H1 (cell line): Measurements from ENCODE around the gene CASD1. TPM values are rescaled to one million over a fixed set of nuclear protein-coding genes. Genes with fewer than 3 reads are reported as not detected.

Experiments used
- CTCF ChIA-PET: fragments of 300-600 bp; sonication (Branson Sonifier 250); formaldehyde crosslinking; loops from one replicate; lab custom pipeline; 2021; ENCODE audit not compliant: partially characterized antibody; lab: Charles Lee
- POLR2A ChIA-PET: fragments of 300-600 bp; sonication (Branson Sonifier 250); formaldehyde crosslinking; loops from one replicate; lab custom pipeline; 2021; ENCODE audit warnings: inconsistent platforms; ENCODE audit not compliant: partially characterized antibody; lab: Charles Lee
- DNase-seq, 2 experiments: peaks; one replicate each; pipeline versions ENCODE4 v3.0.0 to v3.0.0-alpha.2; 2010 to 2022; ENCODE audit warnings: low spot score in 2 of 2, low read depth in 1 of 2, mixed read lengths in 1 of 2
- FAIRE-seq: peaks from 2 replicates; lab custom pipeline; 2011; peaks lifted over from hg19 to GRCh38; lab: Jason Lieb, UNC
- H2AFZ ChIP-seq: 2 replicates; pipeline ENCODE4 v1.8.1; 2012; ENCODE audit warnings: low read length, inconsistent platforms
- H2AK5ac ChIP-seq: 2 replicates; pipeline ENCODE4 v1.6.1; 2013; ENCODE audit warnings: low read depth, low read length
- H2BK120ac ChIP-seq: replicated peaks from 2 replicates; pipeline ENCODE3; 2013; ENCODE audit warnings: low read depth, low read length, inconsistent platforms
- H2BK12ac ChIP-seq: 2 replicates; pipeline ENCODE4 v1.6.1; 2013; ENCODE audit warnings: low read depth, low read length
- H2BK15ac ChIP-seq: 2 replicates; pipeline ENCODE4 v1.6.1; 2013; ENCODE audit warnings: low read length
- H2BK20ac ChIP-seq: 2 replicates; pipeline ENCODE4 v1.6.1; 2013; ENCODE audit warnings: low read length
- H2BK5ac ChIP-seq: 2 replicates; pipeline ENCODE4 v1.6.1; 2013; ENCODE audit warnings: low read depth, low read length
- H3K14ac ChIP-seq: 2 replicates; pipeline ENCODE4 v1.6.1; 2013; ENCODE audit warnings: inconsistent platforms; ENCODE audit not compliant: insufficient read length
- H3K18ac ChIP-seq: 2 replicates; pipeline ENCODE4 v1.6.1; 2013; ENCODE audit warnings: low read length; ENCODE audit errors: extremely low read depth
- H3K23ac ChIP-seq: 2 replicates; pipeline ENCODE4 v1.6.1; 2013; ENCODE audit warnings: inconsistent platforms; ENCODE audit not compliant: insufficient read length
- H3K23me2 ChIP-seq: 2 replicates; pipeline ENCODE4 v1.6.1; 2013; ENCODE audit warnings: low read depth, low read length
- H3K27ac ChIP-seq: 2 replicates; pipeline ENCODE4 v1.6.1; 2011; ENCODE audit warnings: low read depth, low read length, inconsistent platforms
- H3K27me3 ChIP-seq, 4 experiments: replicated peaks in 1 of 4; 1 replicate in 1 of 4; 2 replicates in 3 of 4; pipeline versions ENCODE4 v1.6.1 to v1.8.1; 2011 to 2013; ENCODE audit warnings: low read length in 3 of 4, mild to moderate bottlenecking in 3 of 4, inconsistent platforms in 2 of 4, mixed read lengths in 2 of 4, moderate library complexity in 1 of 4; ENCODE audit not compliant: control insufficient read depth in 3 of 4, insufficient read depth in 3 of 4; ENCODE audit errors: extremely low read depth in 1 of 4
- H3K36me3 ChIP-seq, 4 experiments: 2 replicates each; pipeline versions ENCODE4 v1.6.1 to v1.8.1; 2011 to 2013; ENCODE audit warnings: mild to moderate bottlenecking in 4 of 4, low read length in 3 of 4, moderate library complexity in 2 of 4, control low read depth in 1 of 4, inconsistent platforms in 1 of 4; ENCODE audit not compliant: insufficient read depth in 4 of 4, control insufficient read depth in 2 of 4
- H3K4ac ChIP-seq: replicated peaks from 2 replicates; pipeline ENCODE3; 2013; ENCODE audit warnings: low read length, low read depth, mixed read lengths, inconsistent platforms; ENCODE audit not compliant: insufficient read length
- H3K4me1 ChIP-seq, 4 experiments: replicated peaks in 1 of 4; 1 replicate in 1 of 4; 2 replicates in 3 of 4; pipeline versions ENCODE4 v1.6.1 to v1.8.1; 2011 to 2013; ENCODE audit warnings: low read length in 3 of 4, inconsistent platforms in 2 of 4, mixed read lengths in 1 of 4; ENCODE audit not compliant: insufficient read depth in 4 of 4, control insufficient read depth in 3 of 4
- H3K4me2 ChIP-seq, 2 experiments: 2 replicates each; pipeline versions ENCODE4 v1.6.1 to v1.8.1; 2011 to 2013; ENCODE audit warnings: low read depth in 2 of 2, low read length in 2 of 2, control low read depth in 1 of 2, inconsistent platforms in 1 of 2, mild to moderate bottlenecking in 1 of 2; ENCODE audit not compliant: insufficient read depth in 1 of 2
- H3K4me3 ChIP-seq, 4 experiments: fragments of 200-600, 300-600 bp in 1 of 4; sonication (generic), shearing (Covaris generic), sonication (Bioruptor Twin) in 1 of 4; 2 replicates each; pipeline versions ENCODE4 v1.5.1 to v1.8.1; 2011 to 2016; ENCODE audit warnings: low read length in 4 of 4, low read depth in 3 of 4, control low read depth in 2 of 4, inconsistent platforms in 2 of 4, mild to moderate bottlenecking in 2 of 4, mixed read lengths in 1 of 4, moderate library complexity in 1 of 4; ENCODE audit not compliant: insufficient read depth in 2 of 4; ENCODE audit errors: extremely low read depth in 1 of 4
- H3K56ac ChIP-seq: replicated peaks from 2 replicates; pipeline ENCODE3; 2013; ENCODE audit warnings: low read depth, mild to moderate bottlenecking, mixed read lengths, low read length, inconsistent platforms; ENCODE audit not compliant: insufficient read length
- H3K79me1 ChIP-seq: 2 replicates; pipeline ENCODE4 v1.6.1; 2013; ENCODE audit warnings: low read depth, low read length, control low read depth
- H3K79me2 ChIP-seq, 2 experiments: 2 replicates each; pipeline versions ENCODE4 v1.6.1 to v1.8.1; 2012 to 2013; ENCODE audit warnings: low read length in 2 of 2, mild to moderate bottlenecking in 2 of 2, inconsistent platforms in 1 of 2; ENCODE audit not compliant: insufficient read depth in 2 of 2, control insufficient read depth in 1 of 2
- H3K9ac ChIP-seq, 4 experiments: replicated peaks in 1 of 4; 1 replicate in 1 of 4; 2 replicates in 3 of 4; pipeline versions ENCODE4 v1.6.1 to v1.8.1; 2011 to 2013; ENCODE audit warnings: low read depth in 3 of 4, low read length in 3 of 4, control low read depth in 2 of 4, mild to moderate bottlenecking in 2 of 4, moderate library complexity in 2 of 4, inconsistent platforms in 1 of 4; ENCODE audit errors: extremely low read depth in 1 of 4
- H3K9me3 ChIP-seq, 2 experiments: 2 replicates each; pipeline versions ENCODE4 v1.6.1 to v1.8.1; 2012 to 2013; ENCODE audit warnings: mild to moderate bottlenecking in 2 of 2, moderate library complexity in 2 of 2, control low read depth in 1 of 2, inconsistent platforms in 1 of 2, low read depth in 1 of 2, low read length in 1 of 2, mixed read lengths in 1 of 2; ENCODE audit not compliant: insufficient read depth in 2 of 2
- H4K20me1 ChIP-seq, 2 experiments: replicated peaks in 1 of 2; 2 replicates each; pipeline versions ENCODE3 to v1.8.1; 2011 to 2013; ENCODE audit warnings: inconsistent platforms in 2 of 2, low read length in 2 of 2, mild to moderate bottlenecking in 1 of 2; ENCODE audit not compliant: insufficient read depth in 2 of 2, control insufficient read depth in 1 of 2
- H4K5ac ChIP-seq: 2 replicates; pipeline ENCODE4 v1.6.1; 2013; ENCODE audit warnings: low read length, low read depth, mixed read lengths, inconsistent platforms; ENCODE audit not compliant: insufficient read length
- H4K8ac ChIP-seq: 2 replicates; pipeline ENCODE4 v1.8.0; 2013; ENCODE audit warnings: mild to moderate bottlenecking, moderate library complexity, low read length, inconsistent platforms; ENCODE audit not compliant: insufficient read depth; ENCODE audit errors: extremely low read depth
- H4K91ac ChIP-seq: replicated peaks from 2 replicates; pipeline ENCODE3; 2013; ENCODE audit warnings: low read length, mixed read lengths, inconsistent platforms; ENCODE audit not compliant: insufficient read length
- ATF3 ChIP-seq: IDR thresholded peaks from 2 replicates; pipeline ENCODE4 v1.6.1; 2011; ENCODE audit warnings: low read depth, mild to moderate bottlenecking, low read length; ENCODE audit not compliant: insufficient read depth
- BCL11A ChIP-seq, 2 experiments: IDR thresholded peaks; one replicate each; pipeline ENCODE4 v1.6.1; 2011; ENCODE audit warnings: low read depth in 2 of 2, low read length in 2 of 2, mild to moderate bottlenecking in 2 of 2
- BRCA1 ChIP-seq: IDR thresholded peaks from 2 replicates; pipeline ENCODE4 v1.6.1; 2012; ENCODE audit warnings: low read depth, low read length, improper control_type of control experiment
- CBX8 ChIP-seq: fragments of 300-800, 300-1000 bp; sonication (generic); IDR thresholded peaks from 2 replicates; pipeline ENCODE4 v1.7.1; 2016; ENCODE audit warnings: low read depth, low read length, borderline replicate concordance
- CHD2 ChIP-seq: IDR thresholded peaks from 2 replicates; pipeline ENCODE4 v1.6.1; 2012; ENCODE audit warnings: low read length, improper control_type of control experiment
- GTF2F1 ChIP-seq: IDR thresholded peaks from 2 replicates; pipeline ENCODE4 v1.6.1; 2012; ENCODE audit warnings: low read depth, low read length, improper control_type of control experiment, borderline replicate concordance
- MAX ChIP-seq: IDR thresholded peaks from 2 replicates; pipeline ENCODE4 v1.6.1; 2012; ENCODE audit warnings: inconsistent platforms
- POU5F1 ChIP-seq: IDR thresholded peaks from 2 replicates; pipeline ENCODE4 v1.6.1; 2011; ENCODE audit warnings: low read depth, mild to moderate bottlenecking, low read length, moderate library complexity
- SAP30 ChIP-seq: fragments of 300-600 bp; sonication (generic); IDR thresholded peaks from 2 replicates; pipeline ENCODE4 v1.7.1; 2012; ENCODE audit warnings: low read length, moderate library complexity, mild to moderate bottlenecking, inconsistent platforms; ENCODE audit not compliant: insufficient read depth, insufficient replicate concordance
- SRF ChIP-seq: IDR thresholded peaks from 2 replicates; pipeline ENCODE4 v1.6.1; 2011; ENCODE audit warnings: mild to moderate bottlenecking, low read depth, low read length, moderate library complexity
- WGBS, 2 experiments: shearing (Covaris generic) in 1 of 2; methylation state at CpG; one replicate each; pipeline versions ENCODE4 v1.1.6 to v1.1.7; 2013 to 2015; ENCODE audit warnings: low lambda C conversion rate in 2 of 2, mixed read lengths in 2 of 2, inconsistent platforms in 1 of 2, low coverage in 1 of 2, missing lambda C conversion rate in 1 of 2; ENCODE audit not compliant: insufficient replicate concordance in 2 of 2, insufficient coverage in 1 of 2, insufficient read length in 1 of 2; ENCODE audit errors: extremely low coverage in 1 of 2, missing lambda C conversion rate in 1 of 2; 5-methylcytosine and 5-hydroxymethylcytosine counted together
- polyA plus RNA-seq, 7 experiments: library from polyadenylated mRNA; depleted of rRNA in 3 of 7; stranded (reverse) in 5 of 7; unstranded in 2 of 7; fragments of >200 nt in 5 of 7; fragments of 200-250 nt in 2 of 7; gene quantifications; 1 replicate in 5 of 7; 2 replicates in 1 of 7; 4 replicates in 1 of 7; pipeline versions ENCODE4 v1.2.1 to v1.2.3, GENCODE V29; 2011 to 2013; ENCODE audit warnings: missing spikeins in 2 of 7, mixed read lengths in 2 of 7
- total RNA-seq: library from RNA; stranded (reverse); fragmentation: NEBNext Ultra II Directional; extraction: Animal tissue kit (Norgen Biotek cat#: 25700); gene quantifications from 2 replicates; pipeline ENCODE4 v1.2.1, GENCODE V29; 2021

CASD1 gene
- total and polyA plus RNA-seq, 2 of the 8 experiments (the other 6 are each of a cell fraction or from before 2014, with no cell fraction given): 14.2 to 18.8 TPM

GRCh38 chr7:94482796-94483195 lies 26.8 kb upstream of the CASD1 start:
- DNase-seq (no peak), FAIRE-seq (no peak)
- no peaks in the 10 kb centered on the region for H3K27me3 ChIP-seq
- no peaks in the 10 kb centered on the region for H3K79me2 ChIP-seq
- no peak overlapping the region for H3K4ac ChIP-seq
- H2BK120ac ChIP-seq: no peak overlapping the region
- no peak overlapping the region for H3K14ac ChIP-seq
- no peak overlapping the region for H3K9ac ChIP-seq
- no peaks in the 10 kb centered on the region for H4K20me1 ChIP-seq
- no peaks in the 10 kb centered on the region for H3K9me3 ChIP-seq
- no peak overlapping the region for H3K27ac ChIP-seq
- H2BK20ac ChIP-seq: no peak overlapping the region
- CTCF ChIA-PET: interaction anchor here (0.7 kb wide), 1 partner anchor 971 kb away, joined by 3 read pairs; no protein-coding TSS in a partner anchor
- 92% methylated on average over 9 of the region's 9 CpGs; no CpG with 5 or more reads in 1 of the 2 experiments for WGBS, 2 experiments
- no peak overlapping the region for H3K4me3 ChIP-seq
- no peak overlapping the region for H4K91ac ChIP-seq
- H3K23me2 ChIP-seq: no peaks in the 10 kb centered on the region
- H3K18ac ChIP-seq: no peak overlapping the region
- H4K8ac ChIP-seq: no peak overlapping the region
- H2AFZ ChIP-seq: no peak overlapping the region
- no peak overlapping the region for H4K5ac ChIP-seq
- no peak for TF ChIP-seq BCL11A (IDR thresholded peaks at IDR 0.05; ENCODE audit: low read depth in 2 of 2, low read length in 2 of 2)
- no peak for TF ChIP-seq POU5F1
- TF ChIP-seq MAX: no peak
- TF ChIP-seq SAP30: no peak
- TF ChIP-seq BRCA1: no peak
- TF ChIP-seq GTF2F1: no peak
- no peak for TF ChIP-seq CBX8
- no peak for TF ChIP-seq CHD2
- TF ChIP-seq ATF3: no peak
- no peak for TF ChIP-seq SRF
- TF ChIP-seq, all 59 proteins: peak for 0
- Histone ChIP-seq H2BK12ac (no peak overlapping the region), H3K56ac (no peak overlapping the region), H3K79me1 (no peaks in the 10 kb centered on the region), H2AK5ac (no peak overlapping the region), H2BK5ac (no peak overlapping the region), H3K4me1 (no peaks in the 10 kb centered on the region), H3K4me2 (no peak overlapping the region), H2BK15ac (no peak overlapping the region), H3K36me3 (no peaks in the 10 kb centered on the region), H3K23ac (no peak overlapping the region)
- POLR2A ChIA-PET: no interaction called here
